Measurements from ENCODE around the gene DNM3.

DNA sequence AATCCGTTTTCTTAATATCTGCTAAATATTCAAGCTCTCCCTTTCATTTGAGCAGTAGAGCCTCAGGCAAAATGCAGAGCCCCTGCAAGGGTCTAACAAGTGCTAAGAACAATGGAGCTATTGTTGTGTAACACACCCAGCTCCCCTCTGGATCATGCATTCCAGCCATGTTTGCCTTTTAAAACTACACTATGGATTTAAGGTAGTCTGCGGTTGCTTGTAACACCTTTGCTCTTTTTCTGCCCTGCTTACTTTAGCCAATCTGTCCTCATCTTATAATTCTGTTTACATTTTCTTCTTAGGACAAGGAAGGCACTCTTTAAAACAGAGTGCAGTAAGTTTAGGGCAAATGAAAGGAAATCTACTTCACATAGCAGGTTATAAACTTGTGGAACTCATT is 519.2 kb downstream of the DNM3 start:
- TF ChIP-seq POLR2A (IDR thresholded peaks at IDR 0.05) (no peak), EP300 (IDR thresholded peaks at IDR 0.05) (no peak)
- TF ChIP-seq, protein P1, sequence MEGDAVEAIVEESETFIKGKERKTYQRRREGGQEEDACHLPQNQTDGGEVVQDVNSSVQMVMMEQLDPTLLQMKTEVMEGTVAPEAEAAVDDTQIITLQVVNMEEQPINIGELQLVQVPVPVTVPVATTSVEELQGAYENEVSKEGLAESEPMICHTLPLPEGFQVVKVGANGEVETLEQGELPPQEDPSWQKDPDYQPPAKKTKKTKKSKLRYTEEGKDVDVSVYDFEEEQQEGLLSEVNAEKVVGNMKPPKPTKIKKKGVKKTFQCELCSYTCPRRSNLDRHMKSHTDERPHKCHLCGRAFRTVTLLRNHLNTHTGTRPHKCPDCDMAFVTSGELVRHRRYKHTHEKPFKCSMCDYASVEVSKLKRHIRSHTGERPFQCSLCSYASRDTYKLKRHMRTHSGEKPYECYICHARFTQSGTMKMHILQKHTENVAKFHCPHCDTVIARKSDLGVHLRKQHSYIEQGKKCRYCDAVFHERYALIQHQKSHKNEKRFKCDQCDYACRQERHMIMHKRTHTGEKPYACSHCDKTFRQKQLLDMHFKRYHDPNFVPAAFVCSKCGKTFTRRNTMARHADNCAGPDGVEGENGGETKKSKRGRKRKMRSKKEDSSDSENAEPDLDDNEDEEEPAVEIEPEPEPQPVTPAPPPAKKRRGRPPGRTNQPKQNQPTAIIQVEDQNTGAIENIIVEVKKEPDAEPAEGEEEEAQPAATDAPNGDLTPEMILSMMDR (IDR thresholded peaks at IDR 0.05): no peak
